ENCODE measurements around the gene TMC5.

DNA sequence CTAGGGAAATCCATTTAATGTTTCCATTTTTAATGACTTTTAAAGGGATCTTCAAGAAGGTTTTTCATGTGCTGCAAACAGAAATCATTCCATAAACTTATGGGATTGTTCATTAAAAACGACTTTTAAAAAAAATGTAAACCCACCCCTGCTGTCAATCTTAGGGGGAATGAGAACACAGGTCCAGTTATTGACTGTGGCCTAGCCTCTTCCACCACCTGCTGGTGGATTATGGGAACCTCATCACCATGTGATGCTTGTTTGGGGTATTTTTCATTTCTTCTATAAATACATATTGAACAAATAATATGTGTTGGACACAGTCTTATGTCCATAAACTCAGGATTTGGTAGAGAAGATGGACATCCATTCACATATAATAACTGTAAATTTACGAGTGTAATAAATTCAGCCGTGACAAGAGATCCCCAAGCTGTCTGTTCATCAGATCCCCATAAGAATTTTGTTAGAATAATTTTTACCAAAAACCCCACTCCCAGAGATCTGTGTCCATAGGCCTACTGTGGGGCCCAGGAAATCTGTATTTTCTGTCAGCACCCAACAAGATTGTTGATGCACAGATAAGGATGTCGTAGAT is 42.0 kb upstream of the TMC5 start:
- no peak for TF ChIP-seq MYC (IDR thresholded peaks at IDR 0.05; ENCODE audit: low read depth, low read length)
- no peak for TF ChIP-seq FOS (IDR thresholded peaks at IDR 0.05; ENCODE audit: borderline replicate concordance, insufficient read depth, low read length)
